ENCODE measurements around the gene RTN4IP1. TPM values are rescaled to one million over a fixed set of nuclear protein-coding genes. Genes with fewer than 3 reads are reported as not detected.
"Not testable (repeated sequence)": the region's sequence is repeated elsewhere in the genome, so short reads cannot be mapped to it uniquely, and the experiment has no call there.

Gene RTN4IP1
- polyA plus RNA-seq, 3 donors = 9.9 to 13.6 (median 10.3) TPM

DNA sequence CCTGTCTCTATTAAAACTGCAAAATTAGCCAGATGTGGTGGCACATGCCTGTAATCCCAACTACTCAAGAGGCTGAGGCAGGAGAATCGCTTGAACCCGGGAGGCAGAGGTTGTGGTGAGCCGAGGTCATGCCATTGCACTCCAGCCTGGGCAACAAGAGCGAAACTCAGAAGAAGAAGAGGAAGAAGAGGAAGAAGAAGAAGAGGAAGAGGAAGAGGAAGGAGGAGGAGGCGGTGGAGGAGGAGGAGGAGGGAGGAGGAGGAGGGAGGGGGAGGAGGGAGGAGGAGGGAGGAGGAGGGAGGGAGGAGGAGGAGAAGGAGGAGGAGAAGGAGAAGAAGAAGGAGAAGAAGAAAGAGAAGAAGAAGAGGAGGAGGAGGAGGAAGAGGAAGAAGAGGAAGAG, 40.4 kb downstream of the RTN4IP1 start:
- not testable (repeated sequence) for DNase-seq (ENCODE audit: low read depth in 3 of 3, low spot score in 2 of 3)

DNA sequence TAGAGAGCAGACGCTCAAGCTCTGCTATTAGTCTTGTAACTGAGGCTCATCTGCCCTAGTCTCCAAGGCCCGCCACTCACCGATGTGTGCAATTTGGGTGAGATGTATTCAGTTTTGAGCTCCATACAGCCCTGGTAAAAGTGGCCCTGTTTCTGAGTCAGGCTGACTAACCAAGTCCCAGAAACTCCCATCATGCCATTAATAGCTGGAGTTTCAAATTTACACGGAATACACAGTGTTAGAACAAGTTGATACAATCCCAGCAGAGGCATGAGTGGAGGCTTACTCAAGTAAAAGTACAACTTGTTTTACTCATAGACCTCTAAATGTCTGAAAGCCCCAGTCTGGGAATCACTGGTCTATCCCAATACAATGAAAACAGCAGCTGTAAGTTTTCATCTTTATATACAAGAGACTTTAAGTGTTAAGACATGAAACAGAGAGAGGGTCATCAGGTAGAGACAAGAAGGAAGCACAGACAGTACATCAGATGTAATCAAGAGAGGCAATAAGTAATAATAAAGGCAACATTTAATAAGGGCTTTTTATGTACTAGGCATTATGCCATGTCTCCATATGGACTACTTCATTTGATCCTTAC, 42.4 kb downstream of the RTN4IP1 start:
- DNase-seq (ENCODE audit: low read depth in 3 of 3, low spot score in 2 of 3) = no peak

DNA sequence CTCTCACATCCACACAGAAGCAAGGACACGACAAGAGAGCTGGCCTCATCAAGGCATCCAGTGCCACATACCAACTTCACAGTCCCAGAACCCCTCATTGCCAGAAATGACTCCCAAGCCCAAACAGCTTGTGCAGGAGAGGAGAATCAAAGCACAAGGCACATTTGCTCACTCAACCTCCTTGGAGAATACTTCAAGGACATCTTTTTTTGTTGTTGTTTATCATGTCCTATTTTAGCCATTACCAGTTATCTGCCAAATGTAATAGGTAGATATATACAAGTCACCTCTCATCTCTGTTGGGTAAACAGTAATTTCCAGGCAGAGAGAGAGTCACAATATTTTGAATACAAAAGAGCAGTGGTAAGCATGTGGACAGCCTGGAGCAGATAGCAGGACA, 47.8 kb downstream of the RTN4IP1 start:
- DNase-seq (ENCODE audit: low read depth in 3 of 3, low spot score in 2 of 3) = no peak

DNA sequence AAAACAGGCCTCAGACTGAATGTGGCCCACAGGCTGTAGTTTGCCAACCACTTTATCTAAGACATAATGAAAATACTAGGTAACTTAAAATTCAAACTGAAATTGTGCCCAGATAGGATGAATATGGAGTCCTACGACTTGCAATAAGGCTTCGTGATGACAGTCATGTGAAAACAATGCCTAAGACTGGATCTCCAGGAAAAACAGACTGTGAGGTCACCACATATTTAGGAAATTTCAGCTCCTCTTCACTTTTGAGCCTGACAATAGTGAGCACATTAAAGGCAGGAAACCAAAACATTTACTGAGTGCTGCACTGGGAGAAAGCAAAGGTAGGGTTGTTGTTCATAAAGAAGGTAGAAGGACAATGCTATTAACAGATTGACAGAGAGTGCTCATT, 50.0 kb downstream of the RTN4IP1 start:
- no peak for DNase-seq (ENCODE audit: low read depth in 3 of 3, low spot score in 2 of 3)

DNA sequence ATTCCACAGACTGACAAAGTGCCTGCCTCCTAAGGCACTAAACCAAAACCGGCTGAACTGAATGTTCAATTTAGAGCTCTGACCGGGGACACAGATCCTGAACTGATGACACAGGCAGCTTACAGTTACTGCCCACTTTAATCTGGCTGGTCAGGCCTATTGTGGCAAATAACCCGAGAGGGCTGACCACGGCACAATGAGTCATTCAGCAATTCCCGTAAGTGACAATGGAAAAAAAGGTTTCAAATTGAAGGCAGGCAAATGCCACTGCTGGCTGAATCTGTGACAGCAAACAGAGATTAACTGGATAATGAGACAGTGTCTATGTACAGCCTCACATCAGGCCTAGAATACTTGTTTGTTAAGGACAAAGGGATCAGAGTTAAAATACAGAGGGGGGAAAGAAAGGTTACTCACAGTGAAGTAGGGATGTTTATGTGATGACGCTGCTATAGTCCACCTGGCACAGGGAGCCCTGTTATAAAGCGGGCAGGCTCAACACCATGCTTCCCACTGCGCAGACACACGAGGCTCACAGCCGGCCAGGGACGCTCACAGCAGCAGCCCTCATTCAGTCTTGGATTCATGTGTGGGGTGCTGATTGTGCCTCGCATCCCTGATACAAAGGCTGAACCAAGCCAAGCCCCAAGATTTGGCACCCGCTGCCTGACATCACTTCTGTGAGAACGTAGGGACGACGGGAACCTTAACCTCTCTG, 54.4 kb downstream of the RTN4IP1 start:
- DNase-seq (ENCODE audit: low read depth in 3 of 3, low spot score in 2 of 3) = no peak

DNA sequence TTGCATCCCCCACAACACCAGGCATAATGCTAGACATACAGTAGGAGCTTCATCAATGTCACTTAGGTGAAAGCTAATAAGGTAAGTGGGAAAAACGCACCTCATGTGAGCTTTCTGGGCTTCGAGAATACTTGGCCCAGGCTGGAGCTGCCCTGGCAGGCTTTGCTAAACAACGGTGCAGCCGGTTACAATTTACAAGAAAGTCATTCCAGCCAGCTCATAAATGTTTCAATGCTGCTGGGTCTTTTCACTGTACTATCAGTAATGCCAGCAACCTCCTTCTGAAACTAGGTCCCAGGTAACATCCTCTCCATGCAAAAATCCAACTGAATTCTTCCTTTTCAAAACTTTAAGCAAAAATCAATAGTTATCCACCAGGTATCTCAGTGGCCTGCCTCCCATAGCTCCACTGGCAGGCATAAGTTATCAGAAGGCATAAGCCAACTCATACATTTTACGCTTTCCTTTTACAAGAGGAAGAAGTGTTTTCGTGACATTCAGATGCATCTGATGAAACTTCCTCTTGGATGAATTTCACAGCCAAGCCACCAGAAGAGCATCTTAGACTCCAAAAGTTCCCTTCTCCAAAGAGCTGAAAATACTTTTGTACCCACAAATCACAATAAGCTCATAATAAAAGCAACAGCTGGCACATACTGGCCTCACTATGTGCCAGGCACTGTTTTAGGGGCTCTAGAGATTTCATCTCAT, 56.3 kb downstream of the RTN4IP1 start:
- no peak for DNase-seq (ENCODE audit: low read depth in 3 of 3, low spot score in 2 of 3)

GRCh38 chr6:106572436-106572835, 56.9 kb downstream of the RTN4IP1 start:
- no peak for DNase-seq (ENCODE audit: low read depth in 3 of 3, low spot score in 2 of 3)

GRCh38 chr6:106569428-106569827, 59.9 kb downstream of the RTN4IP1 start:
- no peak for DNase-seq (ENCODE audit: low read depth in 3 of 3, low spot score in 2 of 3)

- no peak for DNase-seq (ENCODE audit: low read depth in 3 of 3, low spot score in 2 of 3)
These were observed 60.8 kb downstream of the RTN4IP1 start for GRCh38 chr6:106568530-106568929.

GRCh38 chr6:106564476-106564875, 64.8 kb downstream of the RTN4IP1 start:
- DNase-seq (ENCODE audit: low read depth in 3 of 3, low spot score in 2 of 3) = no peak

- no peak for DNase-seq (ENCODE audit: low read depth in 3 of 3, low spot score in 2 of 3)
These were observed 65.7 kb downstream of the RTN4IP1 start for GRCh38 chr6:106563614-106564013.

- no peak for DNase-seq (ENCODE audit: low read depth in 3 of 3, low spot score in 2 of 3)
These were observed 67.5 kb downstream of the RTN4IP1 start for GRCh38 chr6:106561686-106562405.

DNA sequence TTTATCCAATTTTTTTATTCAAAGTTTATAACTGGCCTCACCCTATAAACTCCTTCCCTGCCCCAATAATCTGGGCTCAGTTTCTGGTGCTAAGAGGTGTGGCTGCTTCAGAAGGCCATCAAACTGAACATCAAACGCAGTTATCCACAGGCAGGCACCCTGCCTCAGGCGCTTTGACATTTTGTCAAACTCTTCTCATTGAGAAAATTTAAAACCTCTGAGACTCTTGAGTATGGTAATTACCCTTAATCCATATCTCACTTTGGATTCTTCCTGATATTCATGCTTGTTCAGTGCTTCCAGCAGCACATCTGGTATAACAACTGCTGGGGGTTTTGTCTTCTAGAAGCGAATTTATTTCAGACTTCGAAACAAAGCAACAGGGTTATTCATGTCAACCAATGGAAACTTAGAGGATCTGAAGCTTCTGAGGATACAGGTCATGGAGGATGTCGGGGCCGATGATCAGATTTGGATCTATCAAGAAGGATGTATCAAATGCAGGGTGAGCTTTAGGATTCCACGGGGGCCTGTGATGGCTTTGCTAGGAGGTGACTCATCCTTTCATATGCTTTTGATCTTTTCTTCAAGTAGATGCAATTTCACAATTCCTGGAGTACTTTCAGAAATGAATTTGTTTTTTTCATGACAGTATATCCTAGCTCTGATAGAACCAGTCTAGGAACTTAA, 68.2 kb downstream of the RTN4IP1 start:
- DNase-seq (ENCODE audit: low read depth in 3 of 3, low spot score in 2 of 3) = no peak

GRCh38 chr6:106559659-106560058, 69.6 kb downstream of the RTN4IP1 start:
- DNase-seq (ENCODE audit: low read depth in 3 of 3, low spot score in 2 of 3) = not testable (repeated sequence)

GRCh38 chr6:106558364-106558763, 70.9 kb downstream of the RTN4IP1 start:
- no peak for DNase-seq (ENCODE audit: low read depth in 3 of 3, low spot score in 2 of 3)

DNA sequence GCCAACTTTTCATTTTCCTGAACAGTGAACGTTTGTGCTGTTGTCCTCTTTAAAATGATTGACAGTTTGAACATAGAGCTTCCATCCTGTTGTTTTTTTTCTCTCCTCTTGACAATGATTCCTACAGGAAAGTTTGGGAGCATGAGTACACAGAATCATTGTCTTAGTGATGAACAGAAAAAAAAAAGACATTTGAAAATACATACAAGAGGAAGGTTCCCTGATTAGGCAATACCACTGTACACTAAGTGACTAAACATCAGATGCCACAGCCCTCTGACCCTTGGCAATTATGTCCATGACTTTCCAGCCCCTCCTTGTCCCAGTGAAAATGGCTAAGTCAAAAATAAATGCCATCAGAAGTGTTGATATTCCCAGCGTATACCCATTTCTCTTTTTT, 71.5 kb downstream of the RTN4IP1 start:
- DNase-seq (ENCODE audit: low read depth in 3 of 3, low spot score in 2 of 3) = no peak

DNA sequence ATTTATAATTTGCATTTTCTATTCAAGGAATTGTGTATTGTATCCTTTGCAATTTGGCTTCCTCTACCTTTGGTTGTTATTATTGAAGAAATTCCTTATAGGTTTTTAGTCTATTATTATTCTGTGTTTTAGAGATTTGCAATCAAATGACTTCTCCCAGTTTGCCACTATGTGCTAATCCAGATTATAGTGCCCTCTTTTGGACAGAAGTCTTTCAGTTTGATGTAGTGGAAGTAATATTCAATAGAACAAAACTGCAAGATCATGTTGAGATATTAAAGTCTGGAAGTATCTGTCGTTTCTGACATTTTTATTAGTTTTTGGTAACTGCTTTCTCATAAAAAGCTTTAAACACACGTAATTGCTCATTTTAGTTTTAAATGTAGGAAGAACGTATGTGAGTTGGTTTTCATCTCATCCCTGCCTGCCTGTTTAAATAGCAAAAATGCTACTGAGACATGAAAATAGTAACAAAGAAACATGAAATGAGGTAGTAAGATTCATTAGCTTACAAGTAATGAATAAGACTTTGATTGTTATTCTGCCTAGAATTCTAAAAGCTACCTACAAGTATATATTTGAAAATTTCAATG, 72.8 kb downstream of the RTN4IP1 start:
- DNase-seq (ENCODE audit: low read depth in 3 of 3, low spot score in 2 of 3) = no peak

DNA sequence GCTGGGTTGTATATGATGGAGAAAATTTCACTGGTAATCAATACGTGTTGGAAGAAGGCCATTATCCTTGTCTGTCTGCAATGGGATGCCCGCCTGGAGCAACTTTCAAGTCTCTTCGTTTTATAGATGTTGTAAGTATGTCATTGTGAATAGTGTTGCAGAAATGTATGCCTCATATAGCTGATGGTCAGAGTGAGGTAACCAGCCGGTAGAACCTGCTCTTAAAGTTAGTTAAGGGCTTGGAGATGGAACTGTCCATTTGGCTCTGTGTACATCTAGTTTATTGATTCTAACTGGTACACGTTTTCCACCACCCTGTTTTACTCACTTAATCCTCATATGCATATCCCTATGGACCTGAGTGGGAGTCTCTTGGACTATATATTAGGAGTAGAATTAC, 73.5 kb downstream of the RTN4IP1 start:
- no peak for DNase-seq (ENCODE audit: low read depth in 3 of 3, low spot score in 2 of 3)

DNA sequence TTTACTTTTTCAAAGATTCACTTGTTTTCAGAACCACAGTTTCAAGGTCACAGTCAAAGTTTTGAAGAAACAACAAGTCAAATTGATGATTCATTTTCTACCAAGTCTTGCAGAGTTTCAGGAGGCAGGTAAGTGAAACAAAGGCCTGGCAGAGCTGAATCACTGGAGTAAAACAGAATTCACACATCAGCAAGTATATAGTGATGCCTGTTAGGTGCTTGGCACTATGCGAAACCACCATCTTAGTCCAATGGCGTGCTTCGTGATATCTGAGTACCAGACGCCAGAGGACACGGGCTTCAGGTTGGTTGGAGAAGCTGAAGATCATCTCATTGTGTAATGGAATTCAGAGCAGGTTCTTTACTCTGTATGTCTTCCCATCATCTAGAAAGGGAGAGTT, 75.9 kb downstream of the RTN4IP1 start:
- DNase-seq (ENCODE audit: low read depth in 3 of 3, low spot score in 2 of 3) = no peak

GRCh38 chr6:106551155-106551554, 78.1 kb downstream of the RTN4IP1 start:
- DNase-seq (ENCODE audit: low read depth in 3 of 3, low spot score in 2 of 3) = no peak

All from right renal cortex interstitium (tissue), 3 donors.